ENCODE measurements around the gene RNF39. TPM values are rescaled to one million over a fixed set of nuclear protein-coding genes. Genes with fewer than 3 reads are reported as not detected.

Gene RNF39, protein sequence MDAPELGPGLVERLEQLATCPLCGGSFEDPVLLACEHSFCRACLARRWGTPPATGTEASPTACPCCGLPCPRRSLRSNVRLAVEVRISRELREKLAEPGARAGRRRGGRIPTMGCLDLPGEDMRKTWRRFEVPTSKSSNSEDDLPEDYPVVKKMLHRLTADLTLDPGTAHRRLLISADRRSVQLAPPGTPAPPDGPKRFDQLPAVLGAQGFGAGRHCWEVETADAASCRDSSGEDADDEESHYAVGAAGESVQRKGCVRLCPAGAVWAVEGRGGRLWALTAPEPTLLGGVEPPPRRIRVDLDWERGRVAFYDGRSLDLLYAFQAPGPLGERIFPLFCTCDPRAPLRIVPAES
- not detected in 2 replicates for total RNA-seq

DNA sequence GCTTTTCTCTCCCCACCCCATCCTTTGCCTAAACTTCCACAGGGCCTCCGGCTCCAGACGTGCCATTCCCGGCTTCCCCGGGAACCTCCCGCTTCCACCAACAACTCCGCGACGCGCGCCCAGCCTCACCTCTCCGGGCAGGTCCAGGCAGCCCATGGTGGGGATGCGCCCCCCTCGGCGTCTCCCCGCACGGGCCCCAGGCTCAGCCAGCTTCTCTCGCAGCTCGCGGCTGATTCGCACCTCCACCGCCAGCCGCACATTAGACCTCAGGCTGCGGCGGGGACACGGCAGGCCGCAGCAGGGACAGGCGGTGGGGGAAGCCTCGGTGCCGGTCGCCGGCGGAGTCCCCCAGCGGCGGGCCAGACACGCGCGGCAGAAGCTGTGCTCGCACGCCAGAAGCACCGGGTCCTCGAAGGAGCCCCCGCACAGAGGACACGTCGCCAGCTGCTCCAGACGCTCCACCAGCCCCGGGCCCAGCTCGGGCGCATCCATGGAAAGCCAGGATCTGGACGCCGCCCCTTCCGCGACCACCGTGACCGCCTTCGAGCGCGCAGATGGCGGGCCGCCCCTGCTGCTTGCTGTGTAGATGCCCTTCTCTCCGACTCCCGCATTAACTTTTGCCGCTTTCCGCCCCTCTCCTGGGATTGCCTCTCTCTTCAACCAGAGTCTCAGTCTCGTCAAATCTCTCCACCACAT lies at the start of gene RNF39:
Gene RNF39, minus strand, starts transcription at position 676 of the 696 bp plus-strand sequence. Its CDS starts 184 bp downstream, at position 492.

GRCh38 chr6:30113003-30113759 lies 37.6 kb upstream of the RNF39 start, which contains the start of gene TRIM31:
Gene TRIM31, minus strand, starts transcription at chr6:30113090. Its CDS starts 285 bp downstream, at chr6:30112805.

GRCh38 chr6:30066577-30067459 lies 8.8 kb downstream of the RNF39 start, which contains the start of gene PPP1R11:
Gene PPP1R11, plus strand, starts transcription at chr6:30067198. Its CDS starts 213 bp downstream, at chr6:30067411.

GRCh38 chr6:30061092-30061857 lies 14.3 kb downstream of the RNF39 start, which contains the start of gene POLR1H:
Gene POLR1H, plus strand, starts transcription at chr6:30061265. Its CDS starts 260 bp downstream, at chr6:30061525.

Small RNA genes lying within 50 kb of the gene (small RNA-seq; reads per million reads assigned to genes)
- gene RF02218 (not detected), gene RF02219 (not detected), gene RF02220 (not detected)

Other genes with a start within 250 kb of the RNF39 start
- gene HLA-G, start 247.9 kb downstream of the RNF39 start, total RNA-seq = 0.20 TPM in 1 of 2 replicates, not detected in the other
- gene HLA-A, start 133.2 kb downstream of the RNF39 start, total RNA-seq = 200 and 228 TPM in 2 replicates
- gene POLR1H, start 14.5 kb downstream of the RNF39 start, total RNA-seq = 28.7 and 38.6 TPM in 2 replicates
- gene PPP1R11, start 8.6 kb downstream of the RNF39 start, total RNA-seq = 29.9 and 30.1 TPM in 2 replicates
- not detected in 2 replicates for gene TRIM31, start 37.3 kb upstream of the RNF39 start, total RNA-seq
- not detected in 2 replicates for gene TRIM40, start 60.4 kb upstream of the RNF39 start, total RNA-seq
- not detected in 2 replicates for gene TRIM10, start 85.4 kb upstream of the RNF39 start, total RNA-seq
- gene TRIM15, start 87.8 kb upstream of the RNF39 start, total RNA-seq = not detected in 2 replicates
- 16.5 and 19.4 TPM in 2 replicates for gene TRIM26, start 137.6 kb upstream of the RNF39 start, total RNA-seq

All from subcutaneous preadipocyte (primary cell).